ENCODE results near the gene MTHFD1. TPM values are rescaled to one million over a fixed set of nuclear protein-coding genes. Genes with fewer than 3 reads are reported as not detected.

The MTHFD1 gene
- total RNA-seq, 1 donor from 2014 or later, result 63.8 TPM

GRCh38 chr14:64506721-64507120 is 118.6 kb downstream of the MTHFD1 start:
- ATAC-seq (ENCODE audit: poor library complexity), result no peak
- intact Hi-C loops (cut with DNase I), result no loop called here
- no peak for DNase-seq

- ATAC-seq (ENCODE audit: poor library complexity) (no peak), DNase-seq (no peak)
- intact Hi-C loops (cut with DNase I), result no loop called here
These were observed 119.4 kb downstream of the MTHFD1 start for GRCh38 chr14:64507376-64508156.

- intact Hi-C loops (cut with DNase I), result no loop called here
- DNase-seq, result no peak
- ATAC-seq (ENCODE audit: poor library complexity), result no peak
These were observed 120.1 kb downstream of the MTHFD1 start for GRCh38 chr14:64508215-64508776.

GRCh38 chr14:64509036-64509435 is 120.9 kb downstream of the MTHFD1 start:
- intact Hi-C loops (cut with DNase I), result no loop called here

More at GRCh38 chr14:64509036-64509435, 120.9 kb downstream of the MTHFD1 start:
- ATAC-seq (ENCODE audit: poor library complexity) (no peak), DNase-seq (no peak)

Other genes starting within 250 kb of the MTHFD1 start
- 0.86 TPM for gene ESR2, start 94.0 kb upstream of the MTHFD1 start, total RNA-seq
- 0.16 TPM for gene AKAP5, start 77.1 kb downstream of the MTHFD1 start, total RNA-seq
- 15.2 TPM for gene ZBTB25, start 115.5 kb downstream of the MTHFD1 start, total RNA-seq
- gene ZBTB1, start 116.4 kb downstream of the MTHFD1 start, total RNA-seq, result 21.5 TPM
- 14.1 TPM for gene HSPA2, start 152.4 kb downstream of the MTHFD1 start, total RNA-seq
- 0.19 TPM for gene PPP1R36, start 161.6 kb downstream of the MTHFD1 start, total RNA-seq

All from Right ventricle myocardium superior (tissue), 1 donor.